Heart right ventricle (tissue), 16 donors: ENCODE data around the gene ITGB3. TPM values are rescaled to one million over a fixed set of nuclear protein-coding genes. Genes with fewer than 3 reads are reported as not detected.

Source experiments
- ATAC-seq, 8 donors: fragments of 200-7000 bp; cut with Tn5 transposase; one replicate each; pipeline ENCODE4 v1.9.1; 2020; ENCODE audit warnings: mild to moderate bottlenecking in 8 of 8, moderate library complexity in 8 of 8, moderate number of reproducible peaks in 1 of 8
- DNase-seq, 2 donors: peaks; one replicate each; pipeline ENCODE4 v3.0.0-alpha.2; 2020
- H3K27ac ChIP-seq, 10 donors: fragments of 200-600 bp; sonication (generic) in 2 of 10; one replicate each; pipeline versions ENCODE4 v1.5.0 to v1.8.0; 2020 to 2022; ENCODE audit warnings: mild to moderate bottlenecking in 3 of 10
- H3K27me3 ChIP-seq, 7 donors: fragments of 200-600 bp; one replicate each; pipeline ENCODE4 v1.8.0; 2021 to 2022; ENCODE audit warnings: mild to moderate bottlenecking in 2 of 7
- H3K36me3 ChIP-seq, 9 donors: fragments of 200-600 bp; sonication (generic) in 1 of 9; one replicate each; pipeline versions ENCODE4 v1.5.0 to v1.8.0; 2020 to 2022; ENCODE audit warnings: mild to moderate bottlenecking in 2 of 9
- H3K4me1 ChIP-seq, 9 donors: fragments of 200-600 bp; sonication (generic) in 1 of 9; one replicate each; pipeline versions ENCODE4 v1.5.0 to v1.8.0; 2020 to 2022; ENCODE audit warnings: mild to moderate bottlenecking in 4 of 9
- H3K4me3 ChIP-seq, 10 donors: fragments of 200-600 bp; sonication (generic) in 2 of 10; one replicate each; pipeline versions ENCODE4 v1.5.0 to v1.8.0; 2020 to 2022; ENCODE audit warnings: mild to moderate bottlenecking in 7 of 10, moderate library complexity in 2 of 10
- H3K9me3 ChIP-seq, 11 donors: fragments of 200-600 bp in 10 of 11; sonication (generic) in 2 of 11; one replicate each; pipeline versions ENCODE4 v1.5.0 to v1.8.0; 2013 to 2022; ENCODE audit warnings: mild to moderate bottlenecking in 2 of 11, control low read depth in 1 of 11, moderate library complexity in 1 of 11
- WGBS, 2 donors: extraction: QIAGEN DNeasy Blood & Tissue Kit; methylation state at CpG; one replicate each; pipeline ENCODE4 v1.1.7; 2013; ENCODE audit warnings: inconsistent platforms in 1 of 2; 5-methylcytosine and 5-hydroxymethylcytosine counted together
- intact Hi-C, 10 donors: fragments of 100-400 bp; cut with DNase I; formaldehyde crosslinking; loops; one replicate each; pipeline versions ENCODE4 v1.11.1 to v1.14.2; 2022
- polyA plus RNA-seq, 2 donors: library from polyadenylated mRNA; stranded (reverse); fragments of 200-250 nt; gene quantifications; one replicate each; pipeline ENCODE4 v1.2.3, GENCODE V29; 2013
- total RNA-seq, 10 donors: library from RNA; stranded (reverse); fragmentation: NEBNext Ultra II Directional in 3 of 10; extraction: Animal tissue kit (Norgen Biotek cat#: 25700) in 3 of 10; gene quantifications; one replicate each; pipeline versions ENCODE4 v1.2.1 to v1.2.4, GENCODE V29; 2021 to 2023
- TF ChIP-seq, protein P1 (sequence below), 9 donors: fragments of 200-600 bp; sonication (generic) in 2 of 9; IDR thresholded peaks; one replicate each; pipeline versions ENCODE4 v1.5.0 to v1.8.0; 2021 to 2022; ENCODE audit warnings: antibody characterized with exemption in 9 of 9, mild to moderate bottlenecking in 5 of 9, moderate library complexity in 1 of 9
- donor health status: Arrhythmogenic right ventricular cardiomyopathy.
- donor health status: ischemic (EF 13 %, LVEDD 7.1; RV severe dilation, severe dysfunction).
- donor health status: healthy with polysubstance abuse.
- donor health status: DM: no; HTN: yes; CAD: no.
- donor health status: DM: no; HTN: no; CAD: no.
- donor health status: ischemic (EF 25% LVEDD 6.9; RV normal size, moderate dysfunction).
- donor health status: ischemic (EF 25% LVEDD 5.7; RV mildly dilated, moderate dysfunction).
- donor health status: healthy.
- donor health status: DM: yes; HTN: yes; CAD: no.
- donor health status: Ischemic cardiomyopathy.
- donor health status: ischemic (EF 35%, LVEDD 5.7; RV mildly dilated, moderate dysfunction).
- donor health status: nonischemic (EF 11% LVEDD 7.7; RV severe dilation, severe dysfunction).
- donor health status: DM: yes; HTN: yes; CAD: no.
- donor health status: PGD.
- donor health status: ischemic (EF 29% LVEDD 5.4; RV normal size, mild dysfunction).
- donor health status: nonischemic (EF 23%, LVEDD 6.1; RV moderate dilation, normal function).

The ITGB3 gene
- total and polyA plus RNA-seq, 12 donors = 1.9 to 18.0 (median 3.2) TPM

DNA sequence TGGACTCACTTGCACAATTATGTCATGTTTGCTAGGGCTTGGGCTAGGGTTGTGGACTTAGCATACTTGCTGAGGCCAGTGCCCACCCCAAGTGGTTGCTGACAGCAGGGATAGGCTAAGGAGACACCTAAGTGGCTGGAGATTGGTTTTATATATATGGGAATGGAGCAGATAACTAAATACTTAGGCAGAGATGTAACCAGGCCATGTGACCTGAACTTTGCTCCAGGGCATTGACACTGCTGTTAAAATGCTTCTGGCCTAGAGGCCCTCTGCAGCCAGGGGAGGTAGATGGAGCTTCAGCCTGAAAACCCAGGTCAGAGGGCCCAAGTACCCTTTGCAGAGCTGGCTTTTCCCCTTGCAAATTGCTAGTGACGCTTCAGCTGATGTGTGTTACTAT, 1.4 kb upstream of the ITGB3 start:
- DNase-seq (no peak), ATAC-seq (no peak)
- H3K4me3 ChIP-seq = no peak overlapping the region
- peaks cover 2 to 41% (median 12%) of the 10 kb centered on the region in 9 donors for H3K4me1 ChIP-seq
- peaks cover 0 to 44% (median 0%) of the 10 kb centered on the region in 7 donors for H3K27me3 ChIP-seq
- WGBS, 2 donors = 86 to 93% methylated on average over 1 of the region's 1 CpG
- H3K27ac ChIP-seq = no peak overlapping the region
- TF ChIP-seq, protein P1, sequence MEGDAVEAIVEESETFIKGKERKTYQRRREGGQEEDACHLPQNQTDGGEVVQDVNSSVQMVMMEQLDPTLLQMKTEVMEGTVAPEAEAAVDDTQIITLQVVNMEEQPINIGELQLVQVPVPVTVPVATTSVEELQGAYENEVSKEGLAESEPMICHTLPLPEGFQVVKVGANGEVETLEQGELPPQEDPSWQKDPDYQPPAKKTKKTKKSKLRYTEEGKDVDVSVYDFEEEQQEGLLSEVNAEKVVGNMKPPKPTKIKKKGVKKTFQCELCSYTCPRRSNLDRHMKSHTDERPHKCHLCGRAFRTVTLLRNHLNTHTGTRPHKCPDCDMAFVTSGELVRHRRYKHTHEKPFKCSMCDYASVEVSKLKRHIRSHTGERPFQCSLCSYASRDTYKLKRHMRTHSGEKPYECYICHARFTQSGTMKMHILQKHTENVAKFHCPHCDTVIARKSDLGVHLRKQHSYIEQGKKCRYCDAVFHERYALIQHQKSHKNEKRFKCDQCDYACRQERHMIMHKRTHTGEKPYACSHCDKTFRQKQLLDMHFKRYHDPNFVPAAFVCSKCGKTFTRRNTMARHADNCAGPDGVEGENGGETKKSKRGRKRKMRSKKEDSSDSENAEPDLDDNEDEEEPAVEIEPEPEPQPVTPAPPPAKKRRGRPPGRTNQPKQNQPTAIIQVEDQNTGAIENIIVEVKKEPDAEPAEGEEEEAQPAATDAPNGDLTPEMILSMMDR (IDR thresholded peaks at IDR 0.05) = no peak
- no peaks in the 10 kb centered on the region for H3K9me3 ChIP-seq
- no peaks in the 10 kb centered on the region for H3K36me3 ChIP-seq
- intact Hi-C loops = no loop called here

DNA sequence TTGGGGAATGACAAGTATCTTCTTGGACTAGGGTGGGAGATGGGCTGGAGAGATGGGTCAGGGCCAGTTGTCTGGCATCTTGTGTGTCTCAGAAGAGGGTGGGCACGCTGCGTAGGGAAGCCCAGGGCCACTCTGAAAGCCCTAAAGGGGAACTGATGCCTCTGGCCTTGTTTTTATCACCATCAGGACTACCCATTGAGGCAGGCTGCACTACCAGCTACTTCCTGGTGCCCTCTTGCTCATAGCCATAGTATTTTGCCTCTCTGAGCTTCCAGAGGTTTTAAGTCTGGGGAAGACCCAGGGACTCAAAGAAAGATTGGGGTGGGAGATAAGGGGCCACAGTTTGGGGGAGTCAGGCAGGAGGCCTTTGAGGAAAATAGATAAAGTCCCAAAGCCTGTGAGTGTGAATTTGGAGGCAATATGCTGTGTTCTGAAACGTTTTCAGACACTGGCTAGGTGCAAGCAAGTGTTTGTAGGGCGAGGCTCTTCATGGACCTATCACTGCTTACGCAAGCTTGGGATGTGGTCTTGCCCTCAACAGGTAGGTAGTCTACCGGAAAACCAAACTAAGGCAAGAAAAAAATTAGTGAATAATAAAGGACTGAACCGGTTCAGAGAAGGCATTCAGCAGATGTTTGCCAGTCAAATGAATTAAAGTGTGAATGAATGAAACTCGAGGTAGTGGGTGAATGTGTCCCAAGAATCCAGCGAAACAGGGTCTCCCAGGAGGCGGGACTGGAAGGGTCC, 688 bp upstream of the ITGB3 start:
- H3K27ac ChIP-seq = peak overlapping the region in 9 of 10 donors; percentile 60 to 89 (median 80)
- H3K4me1 ChIP-seq = peaks cover 2 to 46% (median 12%) of the 10 kb centered on the region in 9 donors
- 76 to 78% methylated on average over 10 of the region's 10 CpGs for WGBS, 2 donors
- H3K27me3 ChIP-seq = peaks cover 0 to 51% (median 0%) of the 10 kb centered on the region in 7 donors
- intact Hi-C loops = no loop called here
- TF ChIP-seq, protein P1 (IDR thresholded peaks at IDR 0.05) = no peak
- no peaks in the 10 kb centered on the region for H3K9me3 ChIP-seq
- DNase-seq = no peak
- no peaks in the 10 kb centered on the region for H3K36me3 ChIP-seq
- H3K4me3 ChIP-seq = peak overlapping the region; percentile 54 to 90 (median 78)
- no peak for ATAC-seq

DNA sequence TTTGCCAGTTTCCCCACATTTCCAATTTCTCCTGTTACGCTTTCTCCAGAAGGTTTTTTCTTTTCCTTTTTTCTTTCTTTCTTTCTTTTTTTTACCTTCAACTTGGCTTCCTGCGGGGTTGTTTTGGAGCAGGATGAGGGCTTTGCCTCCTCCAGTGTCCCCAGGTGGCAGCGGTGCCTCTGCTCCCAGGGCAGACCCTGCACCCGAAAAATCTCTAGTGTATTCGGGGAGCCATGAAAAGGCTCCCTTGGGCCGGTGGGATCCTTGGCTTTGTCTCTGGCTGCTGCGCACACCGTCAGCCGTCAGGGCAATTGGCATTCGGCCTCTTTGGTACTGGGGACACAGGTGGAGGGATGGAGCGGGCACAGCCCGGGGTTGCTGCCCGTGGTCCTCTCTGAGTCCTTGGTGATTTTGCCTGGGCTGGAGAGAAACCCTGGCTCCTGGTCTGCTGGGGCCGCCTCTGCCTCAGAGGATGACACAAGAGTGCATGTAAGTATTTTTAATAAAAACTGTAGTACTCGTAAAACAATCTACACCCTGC, 846 bp downstream of the ITGB3 start:
- Histone ChIP-seq H3K27me3 (peaks cover 0 to 55% (median 0%) of the 10 kb centered on the region in 7 donors), H3K9me3 (no peaks in the 10 kb centered on the region), H3K36me3 (no peaks in the 10 kb centered on the region), H3K4me3 (peak overlapping the region; percentile 54 to 90 (median 78)), H3K27ac (peak overlapping the region in 8 of 10 donors; percentile 60 to 89 (median 82)), H3K4me1 (peaks cover 2 to 48% (median 12%) of the 10 kb centered on the region in 9 donors)
- 31 to 45% methylated on average over 15 of the region's 15 CpGs for WGBS, 2 donors
- no peak for DNase-seq
- TF ChIP-seq, protein P1 (IDR thresholded peaks at IDR 0.05) = no peak
- ATAC-seq = no peak
- intact Hi-C loops = no loop called here

DNA sequence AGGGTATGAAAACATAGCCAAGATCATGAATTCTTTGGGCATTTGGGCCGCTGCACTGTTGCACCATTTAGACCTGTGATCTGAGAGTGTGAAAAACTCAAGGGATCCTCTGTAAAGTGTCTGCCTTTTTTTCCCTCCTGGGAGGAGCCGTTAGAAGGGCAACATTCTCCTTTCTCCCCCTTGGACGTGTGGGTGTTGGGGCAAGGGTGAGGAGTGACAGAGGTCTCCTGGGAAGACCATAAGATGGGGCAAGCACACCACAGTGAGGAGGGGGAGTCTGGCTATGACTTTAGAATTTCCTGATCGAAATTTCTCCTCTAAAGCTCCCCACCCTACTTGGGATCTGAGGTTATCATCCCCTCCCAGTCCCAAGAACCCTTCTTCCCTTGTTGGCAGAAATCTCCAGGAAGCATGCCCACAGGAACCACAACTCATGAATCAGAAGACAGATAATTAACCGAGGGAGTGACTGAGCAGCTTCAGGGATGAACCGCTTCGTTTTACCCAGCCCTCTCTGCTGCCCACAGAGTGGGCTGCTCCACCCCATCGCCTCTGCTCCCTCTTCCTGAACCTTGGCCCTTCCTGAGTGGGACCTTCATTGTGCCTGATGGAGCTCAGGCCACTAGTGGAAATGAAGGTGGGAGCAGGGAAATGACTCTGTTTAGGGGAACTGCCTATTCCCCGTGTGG, 4.2 kb downstream of the ITGB3 start:
- intact Hi-C loops = no loop called here
- peaks cover 2 to 43% (median 15%) of the 10 kb centered on the region in 9 donors for H3K4me1 ChIP-seq

More for the DNA sequence above, 4.2 kb downstream of the ITGB3 start:
- no peak for ATAC-seq
- Histone ChIP-seq H3K27me3 (peaks cover 0 to 55% (median 0%) of the 10 kb centered on the region in 7 donors), H3K27ac (peak overlapping the region in 1 of 10 donors; percentile 26), H3K9me3 (no peaks in the 10 kb centered on the region), H3K36me3 (no peaks in the 10 kb centered on the region), H3K4me3 (no peak overlapping the region)
- TF ChIP-seq, protein P1 (IDR thresholded peaks at IDR 0.05) = no peak
- no peak for DNase-seq
- 59 to 60% methylated on average over 9 of the region's 9 CpGs for WGBS, 2 donors
